Right atrium auricular region (tissue), 2 donors: Measurements from ENCODE around the gene ZMIZ1. TPM values are rescaled to one million over a fixed set of nuclear protein-coding genes. Genes with fewer than 3 reads are reported as not detected.

Source experiments
- DNase-seq: peaks from one replicate; pipeline ENCODE4 v3.0.0-alpha.2; 2019; ENCODE audit warnings: low spot score
- H3K27ac ChIP-seq, 2 donors: fragments of 200-600 bp; sonication (generic); 1 replicate in 1 of 2; 2 replicates in 1 of 2; pipeline ENCODE4 v1.5.1; 2016 to 2019
- H3K27me3 ChIP-seq, 2 donors: fragments of 200-600 bp; sonication (generic); one replicate each; pipeline versions ENCODE4 v1.5.1 to v1.6.0; 2017 to 2019
- H3K36me3 ChIP-seq: fragments of 200-600 bp; sonication (generic); one replicate; pipeline ENCODE4 v1.5.1; 2016
- H3K4me1 ChIP-seq, 2 donors: fragments of 200-600 bp; sonication (generic); one replicate each; pipeline versions ENCODE4 v1.5.1 to v1.6.0; 2017 to 2019
- H3K4me3 ChIP-seq, 2 donors: fragments of 200-600 bp; sonication (generic); 1 replicate in 1 of 2; 2 replicates in 1 of 2; pipeline ENCODE4 v1.5.1; 2017 to 2019; ENCODE audit warnings: mild to moderate bottlenecking in 1 of 2, moderate library complexity in 1 of 2
- H3K9me3 ChIP-seq, 2 donors: fragments of 200-600 bp; sonication (generic); one replicate each; pipeline ENCODE4 v1.5.1; 2019
- CTCF ChIP-seq, 2 donors: fragments of 200-600 bp; sonication (generic); IDR thresholded peaks; one replicate each; pipeline ENCODE4 v1.5.1; 2019; ENCODE audit warnings: antibody characterized with exemption in 2 of 2
- total RNA-seq, 2 donors: library from RNA; depleted of rRNA; stranded (reverse); fragments of >200 nt; gene quantifications; one replicate each; pipeline ENCODE4 v1.1.0, GENCODE V29; 2016

Gene ZMIZ1
- total RNA-seq, 2 donors from 2014 or later: 59.3 to 71.0 TPM

- Histone ChIP-seq H3K9me3 (no peaks in the 10 kb centered on the region), H3K27me3 (no peaks in the 10 kb centered on the region), H3K4me3 (no peak overlapping the region), H3K27ac (no peak overlapping the region), H3K4me1 (peaks cover 0 to 26% of the 10 kb centered on the region in 2 donors), H3K36me3 (peaks cover 73% of the 10 kb centered on the region)
- no peak for TF ChIP-seq CTCF (IDR thresholded peaks at IDR 0.05)
- DNase-seq: no peak
Measured at GRCh38 chr10:79352035-79352877, 283.5 kb downstream of the ZMIZ1 start.

- Histone ChIP-seq H3K36me3 (peaks cover 73% of the 10 kb centered on the region), H3K9me3 (no peaks in the 10 kb centered on the region), H3K27me3 (no peaks in the 10 kb centered on the region), H3K4me3 (no peak overlapping the region), H3K27ac (no peak overlapping the region), H3K4me1 (peaks cover 0 to 21% of the 10 kb centered on the region in 2 donors)
- TF ChIP-seq CTCF (IDR thresholded peaks at IDR 0.05): no peak
- no peak for DNase-seq
Measured at GRCh38 chr10:79353000-79353406, 284.2 kb downstream of the ZMIZ1 start.

GRCh38 chr10:79353726-79354125 lies 285.0 kb downstream of the ZMIZ1 start:
- peaks cover 73% of the 10 kb centered on the region for H3K36me3 ChIP-seq
- no peak for DNase-seq
- H3K27ac ChIP-seq: no peak overlapping the region
- TF ChIP-seq CTCF (IDR thresholded peaks at IDR 0.05): no peak
- H3K9me3 ChIP-seq: no peaks in the 10 kb centered on the region
- H3K27me3 ChIP-seq: no peaks in the 10 kb centered on the region
- H3K4me3 ChIP-seq: no peak overlapping the region
- peaks cover 0 to 14% of the 10 kb centered on the region in 2 donors for H3K4me1 ChIP-seq

- no peak for TF ChIP-seq CTCF (IDR thresholded peaks at IDR 0.05)
- Histone ChIP-seq H3K4me1 (peaks cover 0 to 10% of the 10 kb centered on the region in 2 donors), H3K4me3 (no peak overlapping the region), H3K27ac (no peak overlapping the region), H3K9me3 (no peaks in the 10 kb centered on the region), H3K27me3 (no peaks in the 10 kb centered on the region), H3K36me3 (peaks cover 72% of the 10 kb centered on the region)
- DNase-seq: no peak
Measured at GRCh38 chr10:79354141-79354540, 285.4 kb downstream of the ZMIZ1 start.

- H3K27ac ChIP-seq: no peak overlapping the region
- H3K4me3 ChIP-seq: no peak overlapping the region
- no peak for TF ChIP-seq CTCF (IDR thresholded peaks at IDR 0.05)
- no peaks in the 10 kb centered on the region for H3K9me3 ChIP-seq
- peaks cover 67% of the 10 kb centered on the region for H3K36me3 ChIP-seq
- no peak for DNase-seq
- no peaks in the 10 kb centered on the region for H3K27me3 ChIP-seq
- H3K4me1 ChIP-seq: peaks cover 0 to 5% of the 10 kb centered on the region in 2 donors
Measured at GRCh38 chr10:79354615-79355014, 285.8 kb downstream of the ZMIZ1 start.
